Tibial nerve (tissue), 4 donors: ENCODE measurements around the gene PDZK1IP1.

ENCODE experiments used
- CTCF ChIP-seq, 5 experiments: fragments of 200-600 bp in 3 of 5; fragments of 450-650 bp in 2 of 5; sonication (generic) in 3 of 5; IDR thresholded peaks; one replicate each; pipeline ENCODE4 v1.5.1; 2016 to 2019; ENCODE audit warnings: antibody characterized with exemption in 5 of 5, mild to moderate bottlenecking in 3 of 5, moderate library complexity in 2 of 5
- EP300 ChIP-seq, 2 donors: sonication (generic); formaldehyde crosslinking; IDR thresholded peaks; one replicate each; pipeline ENCODE4 v1.6.1; 2017; ENCODE audit warnings: antibody characterized with exemption in 2 of 2, mild to moderate bottlenecking in 1 of 2
- POLR2A ChIP-seq, 2 donors: fragments of 450-650 bp; IDR thresholded peaks; one replicate each; pipeline ENCODE4 v1.6.1; 2017; ENCODE audit warnings: antibody characterized with exemption in 2 of 2, mild to moderate bottlenecking in 2 of 2, moderate library complexity in 2 of 2

DNA sequence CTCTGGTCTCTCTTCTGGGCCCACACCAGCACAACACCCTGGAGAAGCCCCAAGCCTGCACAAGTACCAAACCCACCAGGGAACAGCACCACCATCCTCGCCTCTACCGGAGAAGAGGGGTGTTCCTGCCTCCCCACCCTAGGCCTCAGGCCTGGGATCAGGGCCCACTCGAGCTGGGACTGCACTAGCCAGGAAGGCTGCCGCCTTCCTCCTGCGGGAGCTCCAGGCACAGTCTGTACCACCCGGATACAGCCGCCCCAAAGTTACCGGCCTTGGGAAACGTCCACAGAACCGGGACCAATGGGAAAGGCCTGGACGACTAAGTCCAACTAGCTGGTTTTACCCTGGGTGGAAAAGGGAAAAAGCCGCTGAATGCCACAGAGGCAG is 38.8 kb upstream of the PDZK1IP1 start:
- TF ChIP-seq CTCF (IDR thresholded peaks at IDR 0.05), result no peak
- no peak for TF ChIP-seq POLR2A (IDR thresholded peaks at IDR 0.05)
- no peak for TF ChIP-seq EP300 (IDR thresholded peaks at IDR 0.05)
